ENCODE results near the gene HPSE2.

The HPSE2 gene

GRCh38 chr10:99172950-99173349, 62.7 kb downstream of the HPSE2 start:
- DNase-seq (ENCODE audit: extremely low read depth, insufficient read length) = no peak
- no peaks in the 10 kb centered on the region for H3K36me3 ChIP-seq (ENCODE audit: control insufficient read depth, insufficient read depth, low read length)
- no peak for TF ChIP-seq CTCF (IDR thresholded peaks at IDR 0.05; ENCODE audit: insufficient read depth, low read length, poor library complexity, severe bottlenecking)
- no peak overlapping the region for H3K4me3 ChIP-seq (replicated peaks; ENCODE audit: low read depth, low read length)
- no peaks in the 10 kb centered on the region for H3K27me3 ChIP-seq (replicated peaks; ENCODE audit: control insufficient read depth, insufficient read depth, low read length)

GRCh38 chr10:99172128-99172738, 63.4 kb downstream of the HPSE2 start:
- Histone ChIP-seq H3K4me3 (replicated peaks; ENCODE audit: low read depth, low read length) (no peak overlapping the region), H3K27me3 (replicated peaks; ENCODE audit: control insufficient read depth, insufficient read depth, low read length) (no peaks in the 10 kb centered on the region), H3K36me3 (ENCODE audit: control insufficient read depth, insufficient read depth, low read length) (no peaks in the 10 kb centered on the region)
- TF ChIP-seq CTCF (IDR thresholded peaks at IDR 0.05; ENCODE audit: insufficient read depth, low read length, poor library complexity, severe bottlenecking) = peak; percentile 54
- DNase-seq (ENCODE audit: extremely low read depth, insufficient read length) = no peak

GRCh38 chr10:99170116-99170675, 65.5 kb downstream of the HPSE2 start:
- H3K27me3 ChIP-seq (replicated peaks; ENCODE audit: control insufficient read depth, insufficient read depth, low read length) = no peaks in the 10 kb centered on the region
- no peak for TF ChIP-seq CTCF (IDR thresholded peaks at IDR 0.05; ENCODE audit: insufficient read depth, low read length, poor library complexity, severe bottlenecking)
- DNase-seq (ENCODE audit: extremely low read depth, insufficient read length) = no peak
- no peak overlapping the region for H3K4me3 ChIP-seq (replicated peaks; ENCODE audit: low read depth, low read length)
- no peaks in the 10 kb centered on the region for H3K36me3 ChIP-seq (ENCODE audit: control insufficient read depth, insufficient read depth, low read length)

GRCh38 chr10:99161165-99161564, 74.5 kb downstream of the HPSE2 start:
- Histone ChIP-seq H3K36me3 (ENCODE audit: control insufficient read depth, insufficient read depth, low read length) (no peaks in the 10 kb centered on the region), H3K4me3 (replicated peaks; ENCODE audit: low read depth, low read length) (no peak overlapping the region), H3K27me3 (replicated peaks; ENCODE audit: control insufficient read depth, insufficient read depth, low read length) (no peaks in the 10 kb centered on the region)
- no peak for TF ChIP-seq CTCF (IDR thresholded peaks at IDR 0.05; ENCODE audit: insufficient read depth, low read length, poor library complexity, severe bottlenecking)
- DNase-seq (ENCODE audit: extremely low read depth, insufficient read length) = no peak

- DNase-seq (ENCODE audit: extremely low read depth, insufficient read length) = no peak
- no peaks in the 10 kb centered on the region for H3K27me3 ChIP-seq (replicated peaks; ENCODE audit: control insufficient read depth, insufficient read depth, low read length)
- TF ChIP-seq CTCF (IDR thresholded peaks at IDR 0.05; ENCODE audit: insufficient read depth, low read length, poor library complexity, severe bottlenecking) = no peak
Observed at GRCh38 chr10:99143651-99144050, 92.0 kb downstream of the HPSE2 start.

More at GRCh38 chr10:99143651-99144050, 92.0 kb downstream of the HPSE2 start:
- Histone ChIP-seq H3K4me3 (replicated peaks; ENCODE audit: low read depth, low read length) (no peak overlapping the region), H3K36me3 (ENCODE audit: control insufficient read depth, insufficient read depth, low read length) (no peaks in the 10 kb centered on the region)

Measured in GM06990 (cell line).